ENCODE data around the gene MGAT4A. TPM values are rescaled to one million over a fixed set of nuclear protein-coding genes. Genes with fewer than 3 reads are reported as not detected.
A peak's percentile ranks its signal among the peaks of the same experiment; 100 is the strongest.
"Not testable (repeated sequence)": the region's sequence is repeated elsewhere in the genome, so short reads cannot be mapped to it uniquely, and the experiment has no call there.

Gene MGAT4A
- total RNA-seq, 4 donors from 2014 or later: 52.8 to 243 (median 175) TPM

DNA sequence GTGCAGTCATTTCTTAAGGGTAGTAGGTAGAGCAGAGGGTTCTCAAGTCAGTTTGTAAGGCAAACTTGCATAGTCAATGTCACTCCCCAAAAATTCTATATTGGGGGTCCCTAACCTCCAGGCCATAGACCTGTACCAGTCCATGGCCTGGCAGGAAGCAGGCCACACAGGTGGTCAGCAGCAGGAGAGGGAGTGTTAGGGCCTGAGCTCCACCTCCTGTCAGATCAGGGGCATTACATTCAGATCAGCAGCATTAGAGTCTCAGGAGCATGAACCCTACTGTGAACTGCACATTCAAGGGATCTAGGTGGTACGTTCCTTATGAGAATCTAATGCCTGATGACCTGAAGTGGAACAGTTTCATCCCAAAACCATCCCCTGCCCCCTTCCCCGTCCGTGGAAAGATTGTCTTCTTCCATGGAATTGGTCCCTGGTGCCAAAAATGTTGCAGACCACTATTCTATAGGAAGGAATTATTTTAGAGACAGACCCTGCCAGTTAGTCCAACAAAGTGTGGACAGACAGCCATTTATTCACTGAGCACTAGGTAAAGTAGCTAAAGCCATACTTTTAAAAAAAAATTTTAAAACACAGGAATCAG lies 129.3 kb downstream of the MGAT4A start:
- TF ChIP-seq, protein P1, sequence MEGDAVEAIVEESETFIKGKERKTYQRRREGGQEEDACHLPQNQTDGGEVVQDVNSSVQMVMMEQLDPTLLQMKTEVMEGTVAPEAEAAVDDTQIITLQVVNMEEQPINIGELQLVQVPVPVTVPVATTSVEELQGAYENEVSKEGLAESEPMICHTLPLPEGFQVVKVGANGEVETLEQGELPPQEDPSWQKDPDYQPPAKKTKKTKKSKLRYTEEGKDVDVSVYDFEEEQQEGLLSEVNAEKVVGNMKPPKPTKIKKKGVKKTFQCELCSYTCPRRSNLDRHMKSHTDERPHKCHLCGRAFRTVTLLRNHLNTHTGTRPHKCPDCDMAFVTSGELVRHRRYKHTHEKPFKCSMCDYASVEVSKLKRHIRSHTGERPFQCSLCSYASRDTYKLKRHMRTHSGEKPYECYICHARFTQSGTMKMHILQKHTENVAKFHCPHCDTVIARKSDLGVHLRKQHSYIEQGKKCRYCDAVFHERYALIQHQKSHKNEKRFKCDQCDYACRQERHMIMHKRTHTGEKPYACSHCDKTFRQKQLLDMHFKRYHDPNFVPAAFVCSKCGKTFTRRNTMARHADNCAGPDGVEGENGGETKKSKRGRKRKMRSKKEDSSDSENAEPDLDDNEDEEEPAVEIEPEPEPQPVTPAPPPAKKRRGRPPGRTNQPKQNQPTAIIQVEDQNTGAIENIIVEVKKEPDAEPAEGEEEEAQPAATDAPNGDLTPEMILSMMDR (IDR thresholded peaks at IDR 0.05): peak in 4 of 6 experiments; percentile 51 to 64 (median 54)
- TF ChIP-seq POLR2A (IDR thresholded peaks at IDR 0.05): no peak
- peaks cover 0 to 67% (median 0%) of the 10 kb centered on the region in 3 donors for H3K36me3 ChIP-seq
- no peaks in the 10 kb centered on the region for H3K27me3 ChIP-seq
- no peak overlapping the region for H3K4me3 ChIP-seq
- H3K27ac ChIP-seq: no peak overlapping the region
- no peaks in the 10 kb centered on the region for H3K9me3 ChIP-seq
- no peak for DNase-seq
- peaks cover 0 to 24% (median 3%) of the 10 kb centered on the region in 4 donors for H3K4me1 ChIP-seq

DNA sequence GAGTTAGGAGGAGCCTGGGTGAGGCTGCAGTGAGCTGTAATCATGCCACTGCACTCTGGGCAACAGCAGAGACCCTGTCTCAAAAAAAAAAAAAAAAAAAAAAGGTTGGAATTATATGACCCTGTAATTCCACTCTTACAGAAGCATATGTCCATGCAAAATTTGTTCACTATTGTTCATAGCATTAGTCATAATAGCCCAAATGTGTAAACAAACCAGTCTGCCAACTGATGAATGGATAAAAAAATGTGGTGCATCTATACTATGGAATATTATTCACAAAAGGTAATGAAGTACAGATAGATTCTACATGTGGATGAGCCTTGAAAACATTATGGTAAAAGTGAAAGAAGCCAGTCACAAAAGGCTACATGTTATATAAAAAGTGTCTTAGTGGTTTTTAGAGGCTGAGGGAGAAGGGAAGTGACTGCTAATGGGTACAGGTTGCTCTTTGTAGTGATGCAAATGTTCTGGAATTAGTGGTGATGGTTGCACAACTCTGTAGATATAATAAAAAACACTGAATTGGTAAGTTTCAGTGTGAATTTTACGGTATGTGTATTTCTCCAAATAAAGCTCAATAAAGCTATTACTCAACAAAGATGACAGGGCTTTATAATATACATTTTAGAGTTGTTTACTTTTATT lies 132.0 kb downstream of the MGAT4A start:
- Histone ChIP-seq H3K36me3 (peaks cover 0 to 74% (median 0%) of the 10 kb centered on the region in 3 donors), H3K4me1 (peaks cover 0 to 5% (median 0%) of the 10 kb centered on the region in 4 donors), H3K27ac (no peak overlapping the region), H3K4me3 (no peak overlapping the region), H3K27me3 (no peaks in the 10 kb centered on the region), H3K9me3 (no peaks in the 10 kb centered on the region)
- DNase-seq: no peak
- TF ChIP-seq POLR2A (IDR thresholded peaks at IDR 0.05): no peak
- TF ChIP-seq, protein P1 (IDR thresholded peaks at IDR 0.05): no peak

DNA sequence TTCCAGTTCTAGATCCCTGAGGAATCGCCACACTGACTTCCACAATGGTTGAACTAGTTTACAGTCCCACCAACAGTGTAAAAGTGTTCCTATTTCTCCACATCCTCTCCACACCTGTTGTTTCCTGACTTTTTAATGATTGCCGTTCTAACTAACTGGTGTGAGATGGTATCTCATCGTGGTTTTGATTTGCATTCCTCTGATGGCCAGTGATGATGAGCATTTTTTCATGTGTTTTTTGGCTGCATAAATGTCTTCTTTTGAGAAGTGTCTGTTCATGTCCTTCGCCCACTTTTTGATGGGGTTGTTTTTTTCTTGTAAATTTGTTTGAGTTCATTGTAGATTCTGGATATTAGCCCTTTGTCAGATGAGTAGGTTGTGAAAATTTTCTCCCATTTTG lies 136.3 kb downstream of the MGAT4A start:
- not testable (repeated sequence) for H3K4me1 ChIP-seq, H3K27ac ChIP-seq, H3K4me3 ChIP-seq, H3K9me3 ChIP-seq, H3K27me3 ChIP-seq, DNase-seq
- H3K36me3 ChIP-seq: peaks cover 0 to 33% (median 0%) of the 10 kb centered on the region in 3 donors

DNA sequence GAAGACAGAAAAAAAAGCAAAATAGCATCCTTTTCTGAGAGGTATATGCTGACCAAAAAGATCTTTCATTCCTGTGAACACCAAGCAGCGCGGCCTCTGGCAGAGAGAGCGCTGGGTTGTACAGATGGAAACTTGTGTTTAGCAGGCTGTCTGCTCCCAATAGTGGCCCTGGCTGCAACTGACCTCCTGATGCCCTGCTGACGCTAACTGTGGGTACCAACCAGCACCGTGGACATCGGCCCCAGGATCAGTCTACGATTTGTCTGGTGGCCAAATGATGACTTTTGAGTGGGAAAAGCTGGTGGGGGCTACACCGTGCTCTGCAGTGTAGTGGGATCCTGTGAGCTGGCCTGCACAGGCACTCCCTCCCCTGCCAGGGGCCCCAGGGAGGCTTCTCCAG lies 138.4 kb downstream of the MGAT4A start:
- no peak for DNase-seq
- Histone ChIP-seq H3K4me1 (no peaks in the 10 kb centered on the region), H3K4me3 (no peak overlapping the region), H3K27ac (no peak overlapping the region), H3K36me3 (peaks cover 0 to 14% (median 0%) of the 10 kb centered on the region in 3 donors), H3K9me3 (no peaks in the 10 kb centered on the region), H3K27me3 (no peaks in the 10 kb centered on the region)
- TF ChIP-seq POLR2A (IDR thresholded peaks at IDR 0.05): no peak
- TF ChIP-seq, protein P1 (IDR thresholded peaks at IDR 0.05): no peak

DNA sequence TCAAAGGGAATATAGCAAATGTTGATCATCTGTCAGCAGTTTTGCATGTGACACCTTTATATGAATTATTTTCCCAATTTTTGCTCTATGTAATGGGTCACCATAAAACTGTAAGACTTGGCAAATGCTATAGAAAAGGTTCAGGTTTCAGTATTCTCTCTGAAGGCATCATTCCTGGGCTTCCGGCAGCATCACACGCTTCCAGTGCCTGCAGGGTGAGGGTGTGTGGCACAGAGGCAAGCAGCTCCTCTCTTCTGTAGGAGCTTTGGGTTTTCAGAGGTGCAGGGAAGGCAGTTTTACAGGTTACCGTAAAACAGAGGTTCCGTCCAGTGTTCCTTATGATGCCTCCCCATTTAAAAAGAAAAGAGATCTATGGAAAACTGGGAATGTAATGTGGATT lies 141.4 kb downstream of the MGAT4A start:
- H3K27me3 ChIP-seq: no peaks in the 10 kb centered on the region
- no peak overlapping the region for H3K27ac ChIP-seq
- no peak for DNase-seq
- H3K4me3 ChIP-seq: no peak overlapping the region
- H3K4me1 ChIP-seq: no peaks in the 10 kb centered on the region
- H3K9me3 ChIP-seq: no peaks in the 10 kb centered on the region
- TF ChIP-seq, protein P1 (IDR thresholded peaks at IDR 0.05): no peak
- no peak for TF ChIP-seq POLR2A (IDR thresholded peaks at IDR 0.05)
- H3K36me3 ChIP-seq: peaks cover 0 to 5% (median 0%) of the 10 kb centered on the region in 3 donors

DNA sequence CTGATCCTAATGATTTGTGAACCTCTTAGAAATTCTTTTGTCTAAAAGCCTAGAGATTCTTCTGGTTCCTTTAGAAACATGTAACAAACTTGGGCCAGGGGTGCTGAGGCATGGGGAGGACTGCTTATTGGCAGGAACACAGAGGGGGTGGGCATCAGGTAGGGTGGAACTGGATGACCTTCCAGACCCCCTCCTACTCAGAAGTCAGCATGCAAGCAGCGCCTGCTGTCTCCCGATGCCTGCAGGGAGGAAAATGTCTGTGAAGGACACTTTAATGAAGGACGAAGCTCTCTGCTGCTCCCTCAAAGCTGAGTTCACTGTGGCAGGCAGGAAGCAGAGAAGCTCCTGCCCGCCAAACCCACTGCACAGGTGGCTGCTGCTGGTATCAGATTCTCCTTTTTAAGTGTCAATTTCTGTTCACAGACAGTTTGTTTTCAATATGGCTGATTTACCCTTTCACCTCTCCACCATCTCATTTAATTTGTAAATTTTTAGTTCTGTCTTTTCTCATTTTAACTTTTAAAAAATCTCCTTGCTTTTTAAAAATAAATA lies 142.0 kb downstream of the MGAT4A start:
- peaks cover 0 to 10% (median 0%) of the 10 kb centered on the region in 3 donors for H3K36me3 ChIP-seq

More for the DNA sequence above, 142.0 kb downstream of the MGAT4A start:
- no peaks in the 10 kb centered on the region for H3K9me3 ChIP-seq
- no peak for TF ChIP-seq POLR2A (IDR thresholded peaks at IDR 0.05)
- TF ChIP-seq, protein P1 (IDR thresholded peaks at IDR 0.05): no peak
- no peaks in the 10 kb centered on the region for H3K4me1 ChIP-seq
- no peaks in the 10 kb centered on the region for H3K27me3 ChIP-seq
- DNase-seq: no peak
- H3K4me3 ChIP-seq: no peak overlapping the region
- H3K27ac ChIP-seq: no peak overlapping the region
